GM21786 (cell line): Measurements from ENCODE around the gene PPM1K.

ENCODE experiments used
- ATAC-seq: cut with Tn5 transposase; IDR thresholded peaks from one replicate; pipeline ENCODE4 v1.9.1; 2021; ENCODE audit not compliant: unreplicated experiment

PPM1K gene

DNA sequence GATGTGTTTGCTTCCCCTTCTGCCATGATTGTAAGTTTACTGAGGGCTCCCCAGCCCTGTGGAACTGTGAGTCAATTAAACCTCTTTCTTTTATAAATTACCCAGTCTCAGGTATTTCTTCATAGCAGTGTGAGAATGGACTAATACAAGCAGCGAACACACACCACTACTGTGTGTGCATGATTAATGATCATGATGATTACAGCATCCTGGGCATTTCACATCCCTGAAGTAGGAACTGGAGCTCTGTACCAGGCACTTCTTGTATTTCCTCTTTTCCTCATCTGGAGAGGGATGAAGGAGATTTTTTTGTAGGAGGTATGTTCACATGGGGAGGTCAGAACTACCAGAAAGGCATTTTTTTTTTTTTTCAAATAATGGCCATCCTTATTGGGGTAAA, 60.8 kb downstream of the PPM1K start:
- no peak for ATAC-seq

DNA sequence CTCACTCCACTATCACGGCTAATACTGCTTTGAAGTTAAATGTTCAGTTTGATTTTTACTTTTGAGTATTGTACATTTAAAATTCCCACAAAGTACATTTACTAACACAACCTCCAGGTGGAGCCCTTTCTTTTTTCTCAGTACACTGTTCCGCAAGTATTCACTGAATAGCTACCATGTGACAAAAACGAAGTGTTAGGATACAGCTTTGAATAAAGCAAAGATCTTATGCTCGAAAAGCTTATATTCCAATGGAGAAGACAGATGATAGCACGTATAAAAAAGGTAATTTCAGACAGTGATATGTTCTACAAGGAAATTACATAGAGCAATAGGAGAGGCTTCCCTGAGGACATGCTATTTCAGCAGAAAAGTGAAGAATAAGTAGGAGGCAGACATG, 65.3 kb downstream of the PPM1K start:
- ATAC-seq, result no peak

DNA sequence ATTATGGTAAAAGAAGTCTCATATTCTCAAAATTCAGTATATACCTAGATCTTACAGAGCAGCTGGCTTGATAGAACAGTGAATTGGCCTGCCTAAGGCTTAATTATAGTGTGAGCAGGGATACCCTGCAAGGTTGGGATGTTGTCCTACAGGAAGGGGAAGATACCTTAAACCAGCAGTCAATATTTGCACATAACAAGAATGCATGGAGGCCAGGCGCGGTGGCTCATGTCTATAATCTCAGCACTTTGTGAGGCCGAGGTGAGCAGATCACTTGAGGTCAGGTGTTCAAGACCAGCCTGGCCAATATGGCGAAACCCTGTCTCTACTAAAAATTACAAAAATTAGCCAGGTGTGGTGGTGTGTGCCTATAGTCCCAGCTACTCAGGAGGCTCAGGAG, 67.2 kb downstream of the PPM1K start:
- ATAC-seq, result no peak

DNA sequence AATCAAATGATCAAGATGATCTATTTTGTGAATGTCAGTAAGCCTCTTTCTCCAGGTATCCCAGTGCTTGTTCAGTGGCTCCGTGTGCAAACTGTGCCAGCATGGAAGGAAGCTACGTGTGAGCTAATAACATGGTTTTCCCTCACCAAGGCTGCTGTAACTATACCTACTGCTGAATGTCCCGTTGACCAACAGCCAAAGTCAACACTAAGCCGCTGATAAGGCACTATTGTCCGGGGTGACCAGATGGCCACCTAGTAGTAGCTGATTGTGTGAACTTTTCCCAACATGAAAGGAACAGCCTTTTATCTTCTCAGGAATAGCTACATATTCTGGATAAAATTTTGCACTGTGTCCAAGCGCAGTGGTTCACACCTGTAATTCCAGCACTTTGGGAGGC, 68.0 kb downstream of the PPM1K start:
- ATAC-seq, result no peak

DNA sequence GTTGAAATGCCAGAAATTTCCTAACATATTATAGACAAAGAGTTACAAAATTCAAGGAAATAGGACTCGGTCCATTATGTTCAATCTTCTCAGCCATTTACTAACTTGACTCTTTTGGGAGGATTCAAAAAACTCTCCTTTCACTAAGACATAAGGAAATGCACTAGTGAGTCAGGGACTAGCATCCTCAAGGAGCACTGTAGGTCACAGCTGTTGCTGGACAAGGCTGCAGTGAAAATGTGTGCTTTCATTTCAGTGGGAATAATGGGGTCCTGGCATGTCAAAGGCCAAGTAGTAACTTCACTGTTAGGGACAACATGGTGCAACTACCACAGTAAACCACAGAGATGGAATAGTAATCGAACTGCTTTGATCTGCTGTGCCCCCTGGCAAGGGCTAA, 69.0 kb downstream of the PPM1K start:
- no peak for ATAC-seq

DNA sequence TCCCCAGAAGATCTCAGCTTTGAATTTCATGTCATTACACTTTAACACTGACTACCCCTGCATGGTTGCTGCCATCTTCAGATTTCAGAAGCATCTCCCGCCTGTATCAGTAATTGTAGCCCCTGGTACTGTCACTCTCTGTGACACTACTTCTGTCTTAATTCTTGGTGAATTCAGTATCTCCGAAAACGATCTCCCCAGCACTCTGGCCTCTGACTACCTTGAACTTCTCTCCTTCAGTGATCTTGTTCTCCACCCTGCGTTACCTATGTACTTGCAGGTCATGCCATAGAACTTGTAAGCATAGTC, 72.2 kb downstream of the PPM1K start:
- no peak for ATAC-seq

DNA sequence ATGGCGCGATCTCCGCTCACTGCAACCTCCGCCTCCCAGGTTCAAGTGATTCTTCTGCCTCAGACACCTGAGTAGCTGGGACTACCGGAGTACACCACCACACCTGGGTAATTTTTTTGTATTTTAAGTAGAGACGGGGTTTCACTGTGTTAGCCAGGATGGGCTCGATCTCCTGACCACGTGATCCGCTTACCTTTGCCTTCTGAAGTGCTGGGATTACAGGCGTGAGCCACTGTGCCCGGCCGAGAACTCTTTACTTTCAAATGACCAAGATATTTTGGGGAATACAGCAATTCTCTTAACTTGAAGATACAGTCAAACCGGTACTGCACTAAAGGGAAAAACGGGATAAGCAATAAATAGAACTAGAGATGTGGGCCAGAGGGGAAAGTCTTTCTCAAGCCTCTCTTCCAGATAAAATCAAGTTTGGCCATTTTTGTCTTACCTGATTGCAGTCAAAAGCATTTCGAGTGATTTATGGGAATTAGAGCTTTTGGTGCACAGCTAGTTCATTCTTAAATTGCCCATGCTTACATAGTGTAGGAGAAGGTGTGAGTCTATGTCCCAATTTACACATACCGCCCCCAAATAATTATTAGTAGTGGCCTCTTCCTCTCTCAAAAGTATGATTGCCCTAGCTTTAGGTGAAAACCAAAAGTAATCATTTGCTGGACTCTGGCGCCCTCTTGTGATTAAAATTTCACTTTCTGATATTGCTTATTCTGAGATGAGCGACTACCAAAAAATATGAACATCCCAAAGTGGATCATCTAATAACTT, 72.7 kb downstream of the PPM1K start:
- no peak for ATAC-seq

DNA sequence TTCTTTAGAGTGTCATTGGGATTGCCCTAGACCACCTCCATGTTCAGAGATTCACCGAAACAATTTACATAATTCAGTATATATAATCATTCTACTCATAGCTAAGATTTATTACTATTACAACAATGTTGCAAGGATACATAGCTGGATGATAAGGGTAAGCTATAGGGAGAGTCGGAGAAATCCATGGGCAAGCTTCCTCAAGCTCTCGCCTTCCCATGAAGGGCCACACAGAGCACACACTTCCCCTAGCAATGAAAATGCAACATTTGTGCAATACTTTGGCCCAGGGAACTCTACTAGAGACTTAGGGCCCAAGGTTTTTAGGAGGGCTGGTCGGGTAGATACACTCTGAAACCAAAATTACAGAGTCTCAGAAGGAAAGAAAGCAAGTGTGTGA, 76.2 kb downstream of the PPM1K start:
- ATAC-seq, result no peak
